Measurements from ENCODE around the gene ZFYVE21.

ZFYVE21 gene

GRCh38 chr14:103692159-103692558 is 23.5 kb upstream of the ZFYVE21 start:
- DNase-seq (ENCODE audit: low read depth in 2 of 2), result no peak

- no peak for DNase-seq (ENCODE audit: low read depth in 2 of 2)
These were observed 22.7 kb upstream of the ZFYVE21 start for GRCh38 chr14:103692871-103693270.

- no peak for DNase-seq (ENCODE audit: low read depth in 2 of 2)
These were observed 22.1 kb upstream of the ZFYVE21 start for GRCh38 chr14:103693515-103693914.

- DNase-seq (ENCODE audit: low read depth in 2 of 2), result no peak
These were observed 21.0 kb upstream of the ZFYVE21 start for GRCh38 chr14:103694572-103695026.

- no peak for DNase-seq (ENCODE audit: low read depth in 2 of 2)
These were observed 20.1 kb upstream of the ZFYVE21 start for GRCh38 chr14:103695296-103696069.

GRCh38 chr14:103696070-103696402 is 19.6 kb upstream of the ZFYVE21 start:
- DNase-seq (ENCODE audit: low read depth in 2 of 2), result no peak

GRCh38 chr14:103696466-103697071 is 19.0 kb upstream of the ZFYVE21 start:
- DNase-seq (ENCODE audit: low read depth in 2 of 2), result no peak

GRCh38 chr14:103697206-103697602 is 18.4 kb upstream of the ZFYVE21 start:
- no peak for DNase-seq (ENCODE audit: low read depth in 2 of 2)

GRCh38 chr14:103697603-103698379 is 17.8 kb upstream of the ZFYVE21 start:
- no peak for DNase-seq (ENCODE audit: low read depth in 2 of 2)

- DNase-seq (ENCODE audit: low read depth in 2 of 2), result no peak
These were observed 17.0 kb upstream of the ZFYVE21 start for GRCh38 chr14:103698380-103699260.

GRCh38 chr14:103699261-103699661 is 16.3 kb upstream of the ZFYVE21 start:
- no peak for DNase-seq (ENCODE audit: low read depth in 2 of 2)

- DNase-seq (ENCODE audit: low read depth in 2 of 2), result no peak
These were observed 15.5 kb upstream of the ZFYVE21 start for GRCh38 chr14:103699901-103700752.

- no peak for DNase-seq (ENCODE audit: low read depth in 2 of 2)
These were observed 14.7 kb upstream of the ZFYVE21 start for GRCh38 chr14:103700753-103701490.

- DNase-seq (ENCODE audit: low read depth in 2 of 2), result no peak
These were observed 13.5 kb upstream of the ZFYVE21 start for GRCh38 chr14:103702095-103702494.

GRCh38 chr14:103702497-103703432 is 12.8 kb upstream of the ZFYVE21 start:
- no peak for DNase-seq (ENCODE audit: low read depth in 2 of 2)

- no peak for DNase-seq (ENCODE audit: low read depth in 2 of 2)
These were observed 11.9 kb upstream of the ZFYVE21 start for GRCh38 chr14:103703433-103704385.

- DNase-seq (ENCODE audit: low read depth in 2 of 2), result no peak
These were observed 10.9 kb upstream of the ZFYVE21 start for GRCh38 chr14:103704708-103705107.

- no peak for DNase-seq (ENCODE audit: low read depth in 2 of 2)
These were observed 10.5 kb upstream of the ZFYVE21 start for GRCh38 chr14:103705118-103705503.
